BLaER1 (cell line): ENCODE results near the gene RETREG3.
"Not testable (repeated sequence)": the region's sequence is repeated elsewhere in the genome, so short reads cannot be mapped to it uniquely, and the experiment has no call there.

Experiments
- H3K27ac ChIP-seq: shearing (Covaris generic); formaldehyde crosslinking; 2 replicates; pipeline ENCODE4 v1.8.1; 2022
- H3K27me3 ChIP-seq: shearing (Covaris generic); formaldehyde crosslinking; 2 replicates; pipeline ENCODE4 v1.8.1; 2022
- H3K36me3 ChIP-seq: shearing (Covaris generic); formaldehyde crosslinking; 2 replicates; pipeline ENCODE4 v1.8.1; 2022
- H3K4me1 ChIP-seq: shearing (Covaris generic); formaldehyde crosslinking; 2 replicates; pipeline ENCODE4 v1.8.1; 2022
- H3K4me2 ChIP-seq: shearing (Covaris generic); formaldehyde crosslinking; 2 replicates; pipeline ENCODE4 v1.8.1; 2022
- H3K4me3 ChIP-seq: shearing (Covaris generic); formaldehyde crosslinking; 2 replicates; pipeline ENCODE4 v1.8.1; 2022
- H3K9ac ChIP-seq: shearing (Covaris generic); formaldehyde crosslinking; 2 replicates; pipeline ENCODE4 v1.8.1; 2022
- H3K9me3 ChIP-seq: shearing (Covaris generic); formaldehyde crosslinking; 2 replicates; pipeline ENCODE4 v1.8.1; 2022
- H4K20me1 ChIP-seq: shearing (Covaris generic); formaldehyde crosslinking; 2 replicates; pipeline ENCODE4 v1.8.1; 2022
- Cebpa-rat ChIP-seq: shearing (Covaris generic); IDR thresholded peaks from 2 replicates; pipeline ENCODE4 v1.8.1; 2022

The RETREG3 gene

DNA sequence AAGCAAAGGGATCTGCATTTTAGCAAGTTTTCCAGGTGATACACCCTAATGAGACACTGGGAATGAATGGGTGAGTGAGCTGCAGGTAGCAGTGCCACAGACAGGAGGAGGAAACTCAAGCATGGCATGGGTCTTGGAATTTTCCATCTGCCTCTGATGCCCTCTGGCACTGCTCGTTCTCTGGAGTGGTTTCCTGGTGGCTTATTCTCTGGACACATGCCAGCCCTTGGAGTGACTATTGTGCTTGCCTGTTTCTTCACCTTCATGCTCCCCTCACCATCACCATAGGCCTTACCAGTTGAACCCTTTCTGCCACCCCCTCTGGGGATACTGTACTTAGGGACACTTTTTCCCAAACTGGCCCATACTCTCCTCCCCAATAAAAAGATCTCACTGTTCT, 45.6 kb downstream of the RETREG3 start:
- H3K9ac ChIP-seq: peak overlapping the region; percentile 5; the same call in 1 of the 2 replicates
- peaks cover 36% of the 10 kb centered on the region for H3K36me3 ChIP-seq
- 0 out of 2 replicates have a peak, but pooled peaks cover 4% of the 10 kb centered on the region for H4K20me1 ChIP-seq
- peaks cover 43% of the 10 kb centered on the region for H3K4me1 ChIP-seq
- H3K4me3 ChIP-seq: peak overlapping the region; percentile 97
- H3K27ac ChIP-seq: no peak overlapping the region; the same call in 1 of the 2 replicates
- TF ChIP-seq Cebpa-rat: no peak
- H3K9me3 ChIP-seq: no peaks in the 10 kb centered on the region
- H3K4me2 ChIP-seq: peak overlapping the region; percentile 99
- no peaks in the 10 kb centered on the region for H3K27me3 ChIP-seq

DNA sequence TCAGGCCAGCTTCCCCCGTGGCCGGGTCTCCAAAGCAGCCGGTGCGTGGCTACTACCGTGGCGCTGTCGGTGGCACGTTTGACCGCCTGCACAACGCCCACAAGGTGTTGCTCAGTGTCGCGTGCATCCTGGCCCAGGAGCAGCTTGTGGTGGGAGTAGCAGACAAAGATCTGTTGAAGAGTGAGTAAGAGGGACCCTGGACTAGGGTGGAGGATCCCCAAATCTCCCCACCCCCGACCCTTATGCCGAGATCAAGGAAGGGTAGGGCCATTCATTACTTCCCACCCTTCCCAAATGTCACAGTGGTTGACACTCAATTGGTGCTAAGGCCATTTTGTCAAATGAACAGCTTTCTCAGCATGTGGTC, 46.0 kb downstream of the RETREG3 start:
- H3K9me3 ChIP-seq: no peaks in the 10 kb centered on the region
- H3K36me3 ChIP-seq: peaks cover 33% of the 10 kb centered on the region
- H3K27ac ChIP-seq: peak overlapping the region; percentile 92
- H4K20me1 ChIP-seq: no peaks in the 10 kb centered on the region
- no peaks in the 10 kb centered on the region for H3K27me3 ChIP-seq
- H3K4me1 ChIP-seq: peaks cover 39% of the 10 kb centered on the region
- peak overlapping the region; percentile 99 for H3K4me2 ChIP-seq
- peak overlapping the region; percentile 97 for H3K4me3 ChIP-seq
- peak overlapping the region; percentile 97 for H3K9ac ChIP-seq
- TF ChIP-seq Cebpa-rat: no peak

DNA sequence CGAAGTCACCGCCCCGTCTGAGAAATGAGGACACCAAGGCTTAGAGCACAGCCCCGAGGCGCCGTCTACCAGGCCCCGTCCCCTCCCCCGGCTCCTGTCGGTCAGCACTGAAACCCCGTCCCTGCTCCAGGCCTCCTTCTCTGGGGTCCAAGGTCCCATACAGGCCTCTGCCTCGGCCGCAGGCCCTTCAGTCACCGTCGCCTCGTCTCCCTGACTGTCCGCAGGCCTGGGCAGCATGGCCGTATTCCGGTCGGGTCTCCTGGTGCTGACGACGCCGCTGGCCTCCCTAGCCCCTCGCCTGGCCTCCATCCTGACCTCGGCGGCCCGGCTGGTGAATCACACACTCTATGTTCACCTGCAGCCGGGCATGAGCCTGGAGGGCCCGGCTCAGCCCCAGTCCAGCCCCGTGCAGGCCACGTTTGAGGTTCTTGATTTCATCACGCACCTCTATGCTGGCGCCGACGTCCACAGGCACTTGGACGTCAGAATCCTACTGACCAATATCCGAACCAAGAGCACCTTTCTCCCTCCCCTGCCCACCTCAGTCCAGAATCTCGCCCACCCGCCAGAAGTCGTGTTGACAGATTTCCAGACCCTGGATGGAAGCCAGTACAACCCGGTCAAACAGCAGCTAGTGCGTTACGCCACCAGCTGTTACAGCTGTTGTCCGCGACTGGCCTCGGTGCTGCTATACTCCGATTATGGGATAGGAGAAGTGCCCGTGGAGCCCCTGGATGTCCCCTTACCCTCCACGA, 46.6 kb downstream of the RETREG3 start:
- Histone ChIP-seq H3K36me3 (peaks cover 33% of the 10 kb centered on the region), H3K4me2 (peak overlapping the region; percentile 99), H3K27ac (peak overlapping the region; percentile 92), H3K4me3 (peak overlapping the region; percentile 97), H3K9me3 (no peaks in the 10 kb centered on the region), H3K4me1 (peaks cover 33% of the 10 kb centered on the region), H3K9ac (peak overlapping the region; percentile 97), H4K20me1 (no peaks in the 10 kb centered on the region), H3K27me3 (no peaks in the 10 kb centered on the region)
- no peak for TF ChIP-seq Cebpa-rat

DNA sequence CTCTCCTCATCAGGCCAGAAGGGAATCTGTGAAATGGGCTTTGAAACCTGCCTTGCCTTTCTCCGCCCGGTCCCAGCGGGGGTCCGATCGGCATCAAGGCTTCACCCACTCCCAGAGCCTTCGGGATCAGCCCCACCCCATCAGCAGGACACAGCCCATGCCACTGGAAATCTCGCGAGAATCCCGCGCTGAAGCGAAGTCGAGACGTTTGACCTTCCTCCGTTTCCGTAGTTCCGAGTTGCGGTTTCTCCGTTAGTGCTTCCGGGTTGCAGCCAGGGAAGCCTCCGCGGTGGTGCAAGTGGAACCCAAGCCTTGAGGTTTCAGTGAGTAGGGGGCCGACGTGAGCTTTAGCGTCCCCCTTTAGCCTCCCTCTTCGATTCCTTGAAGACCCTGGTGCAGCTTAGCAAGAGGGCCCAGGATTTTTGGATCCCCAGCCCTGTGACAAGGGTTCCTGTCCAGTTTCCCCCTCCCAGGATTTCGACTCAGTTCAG, 47.2 kb downstream of the RETREG3 start, which contains the start of gene COASY:
TSS of gene COASY (plus strand) at position 252 of the 491 bp plus-strand sequence. CDS start 475 bp downstream, outside the sequence.
- Histone ChIP-seq H3K4me3 (peak within 1 kb of the TSS; percentile 97), H3K9me3 (no peaks in the 10 kb centered on the region), H3K36me3 (peaks cover 33% of the 10 kb centered on the region), H3K27me3 (no peaks in the 10 kb centered on the region), H3K4me2 (peak within 1 kb of the TSS; percentile 99), H3K27ac (peak within 1 kb of the TSS; percentile 92), H3K9ac (peak within 1 kb of the TSS; percentile 97), H3K4me1 (peaks cover 32% of the 10 kb centered on the region), H4K20me1 (no peaks in the 10 kb centered on the region)
- no peak for TF ChIP-seq Cebpa-rat

DNA sequence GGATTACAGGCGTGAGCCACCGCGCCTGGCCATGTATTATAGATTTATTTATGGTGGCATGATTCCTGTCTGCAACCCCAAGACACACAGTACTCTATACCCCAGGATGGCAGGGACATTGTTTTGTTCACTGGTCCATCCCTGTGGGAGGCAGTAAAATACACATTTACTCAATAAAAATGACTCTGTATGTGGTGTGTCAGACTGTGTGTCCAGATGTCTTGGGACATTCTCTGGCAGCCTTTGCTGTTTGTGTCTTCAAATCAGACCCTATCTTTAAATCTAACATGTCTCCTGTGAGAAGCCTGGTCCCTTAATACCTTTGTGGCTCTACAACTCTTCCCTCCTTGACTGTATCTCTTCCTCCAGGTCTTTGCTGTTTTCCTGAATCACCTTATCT, 48.9 kb downstream of the RETREG3 start:
- no peak for TF ChIP-seq Cebpa-rat
- no peak overlapping the region for H3K4me2 ChIP-seq
- H3K9ac ChIP-seq: no peak overlapping the region
- H3K9me3 ChIP-seq: no peaks in the 10 kb centered on the region
- H3K36me3 ChIP-seq: peaks cover 20% of the 10 kb centered on the region
- H4K20me1 ChIP-seq: no peaks in the 10 kb centered on the region
- H3K27ac ChIP-seq: no peak overlapping the region
- H3K4me1 ChIP-seq: peaks cover 33% of the 10 kb centered on the region
- no peaks in the 10 kb centered on the region for H3K27me3 ChIP-seq
- H3K4me3 ChIP-seq: no peak overlapping the region

DNA sequence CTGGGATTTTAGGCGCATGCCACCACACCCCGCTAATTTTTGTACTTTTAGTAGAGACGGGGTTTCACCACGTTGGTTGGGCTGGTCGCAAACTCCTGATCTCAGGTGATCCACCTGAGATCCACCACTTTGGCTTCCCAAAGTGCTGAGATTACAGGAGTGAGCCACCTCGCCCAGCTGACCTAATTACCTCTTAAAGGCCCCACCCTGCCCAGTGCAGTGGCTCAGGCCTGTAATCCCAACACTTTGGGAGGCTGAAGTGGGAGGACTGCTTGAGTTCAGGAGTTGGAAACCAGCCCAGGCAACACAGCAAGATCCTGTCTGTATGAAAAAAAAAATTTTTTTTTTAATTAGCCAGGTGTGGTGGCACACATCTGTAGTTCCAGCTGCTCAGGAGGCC, 50.1 kb downstream of the RETREG3 start:
- no peak overlapping the region for H3K4me2 ChIP-seq
- peaks cover 9% of the 10 kb centered on the region for H3K36me3 ChIP-seq
- TF ChIP-seq Cebpa-rat: no peak
- no peaks in the 10 kb centered on the region for H3K9me3 ChIP-seq
- H4K20me1 ChIP-seq: no peaks in the 10 kb centered on the region
- no peaks in the 10 kb centered on the region for H3K27me3 ChIP-seq
- H3K4me1 ChIP-seq: peaks cover 33% of the 10 kb centered on the region
- no peak overlapping the region for H3K9ac ChIP-seq
- H3K27ac ChIP-seq: no peak overlapping the region
- no peak overlapping the region for H3K4me3 ChIP-seq

DNA sequence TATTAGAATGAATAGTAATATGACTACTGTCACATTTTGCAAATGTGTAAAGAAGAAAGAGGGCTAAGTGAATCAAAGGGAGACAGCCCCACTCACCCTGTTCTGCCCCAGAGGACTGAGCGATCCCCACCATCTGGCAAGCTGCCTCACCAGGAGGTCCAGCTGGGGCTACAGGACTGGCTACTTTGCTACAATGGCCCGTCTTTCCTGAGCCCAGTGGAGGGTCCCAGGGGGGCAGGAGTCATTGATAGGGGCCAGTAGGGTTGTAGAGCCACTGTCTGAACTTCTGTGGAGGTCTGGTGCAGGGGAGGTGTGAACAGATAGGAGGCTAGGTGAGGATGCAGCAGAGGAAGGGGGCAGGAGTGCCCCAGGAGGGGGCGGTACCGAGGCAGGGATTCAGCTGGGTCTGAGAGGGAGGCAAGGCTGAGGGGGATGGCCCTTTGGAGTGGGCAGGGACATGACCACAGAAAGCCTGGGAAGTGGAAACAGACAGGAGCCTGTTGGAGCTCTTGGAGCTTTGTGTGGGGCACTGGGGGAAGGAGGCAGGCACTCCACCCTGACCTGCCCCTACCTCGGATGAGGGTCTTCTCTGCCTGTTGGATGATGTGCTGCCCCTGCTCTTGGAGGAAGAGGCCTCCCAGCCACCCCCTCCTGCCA, 53.1 kb downstream of the RETREG3 start:
- not testable (repeated sequence) for H3K27ac ChIP-seq, H3K9me3 ChIP-seq, H3K9ac ChIP-seq, H4K20me1 ChIP-seq, H3K4me3 ChIP-seq, H3K27me3 ChIP-seq, H3K36me3 ChIP-seq
- Histone ChIP-seq H3K4me2 (peak overlapping the region; percentile 77), H3K4me1 (peaks cover 26% of the 10 kb centered on the region)

DNA sequence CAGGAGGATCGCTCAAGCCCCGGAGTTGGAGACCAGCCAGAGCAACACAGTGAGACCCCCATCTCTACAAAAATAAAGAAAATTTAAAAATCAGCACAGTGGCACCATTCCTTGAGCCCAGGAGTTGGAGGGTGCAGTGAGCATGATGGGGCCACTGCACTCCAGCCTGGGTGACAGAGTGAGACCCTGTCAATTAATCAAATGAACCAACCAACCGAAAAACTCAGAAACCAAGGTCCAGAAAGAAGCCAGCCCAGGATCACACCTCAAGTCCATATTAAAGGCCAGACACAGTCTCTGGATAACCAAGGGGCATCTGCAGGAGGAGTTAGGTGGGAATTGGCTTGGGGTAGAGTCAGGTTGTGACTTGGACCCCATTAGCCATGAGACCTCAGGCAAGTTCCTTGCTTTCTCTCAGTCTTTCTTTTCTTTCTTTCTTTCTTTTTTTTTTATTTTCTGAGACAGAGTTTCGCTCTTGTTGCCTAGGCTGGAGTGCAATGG, 54.0 kb downstream of the RETREG3 start:
- Histone ChIP-seq H3K36me3 (peaks cover 5% of the 10 kb centered on the region), H3K4me3 (peak overlapping the region; percentile 86), H3K27ac (peak overlapping the region; percentile 89), H3K9ac (peak overlapping the region; percentile 92), H4K20me1 (no peaks in the 10 kb centered on the region), H3K4me1 (peaks cover 26% of the 10 kb centered on the region), H3K9me3 (no peaks in the 10 kb centered on the region), H3K4me2 (peak overlapping the region; percentile 77), H3K27me3 (no peaks in the 10 kb centered on the region)
- no peak for TF ChIP-seq Cebpa-rat

DNA sequence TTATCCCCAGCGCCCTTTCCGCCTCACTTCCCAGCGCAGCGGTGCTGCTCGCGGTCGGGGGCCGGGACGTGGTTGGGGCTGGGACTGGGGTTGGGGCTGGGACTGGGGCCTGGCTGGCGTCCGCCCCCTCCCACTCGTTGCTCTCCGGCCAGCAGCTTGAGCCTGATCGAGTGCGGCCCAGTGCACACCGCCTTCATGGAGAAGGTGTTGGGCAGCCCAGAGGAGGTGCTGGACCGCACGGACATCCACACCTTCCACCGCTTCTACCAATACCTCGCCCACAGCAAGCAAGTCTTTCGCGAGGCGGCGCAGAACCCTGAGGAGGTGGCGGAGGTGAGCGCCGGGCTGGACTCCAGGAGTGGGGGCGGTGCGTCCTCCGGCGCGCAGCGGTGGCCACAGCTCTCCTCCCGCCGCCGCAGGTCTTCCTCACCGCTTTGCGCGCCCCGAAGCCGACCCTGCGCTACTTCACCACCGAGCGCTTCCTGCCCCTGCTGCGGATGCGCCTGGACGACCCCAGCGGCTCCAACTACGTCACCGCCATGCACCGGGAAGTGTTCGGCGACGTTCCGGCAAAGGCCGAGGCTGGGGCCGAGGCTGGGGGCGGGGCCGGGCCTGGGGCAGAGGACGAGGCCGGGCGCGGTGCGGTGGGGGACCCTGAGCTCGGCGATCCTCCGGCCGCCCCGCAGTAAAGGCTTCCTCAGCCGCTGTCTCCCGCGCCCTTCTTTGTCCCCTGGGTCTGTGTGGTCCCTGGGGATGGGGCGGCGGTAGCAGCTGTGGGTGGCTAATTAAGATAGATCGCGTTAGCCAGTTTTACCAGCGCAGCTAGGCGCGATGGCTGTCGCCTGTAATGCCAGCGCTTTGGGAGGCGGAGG, 54.7 kb downstream of the RETREG3 start:
- peak overlapping the region; percentile 77 for H3K4me2 ChIP-seq
- peak overlapping the region; percentile 89 for H3K27ac ChIP-seq
- no peak for TF ChIP-seq Cebpa-rat
- H4K20me1 ChIP-seq: no peaks in the 10 kb centered on the region
- H3K36me3 ChIP-seq: peaks cover 5% of the 10 kb centered on the region
- peak overlapping the region; percentile 92 for H3K9ac ChIP-seq
- peak overlapping the region; percentile 86 for H3K4me3 ChIP-seq
- no peaks in the 10 kb centered on the region for H3K9me3 ChIP-seq
- peaks cover 27% of the 10 kb centered on the region for H3K4me1 ChIP-seq
- H3K27me3 ChIP-seq: no peaks in the 10 kb centered on the region
